Measurements from ENCODE around the gene CERCAM. TPM values are rescaled to one million over a fixed set of nuclear protein-coding genes. Genes with fewer than 3 reads are reported as not detected.

CERCAM gene
- total and polyA plus RNA-seq, 2 donors from 2014 or later = 19.7 to 25.5 TPM

DNA sequence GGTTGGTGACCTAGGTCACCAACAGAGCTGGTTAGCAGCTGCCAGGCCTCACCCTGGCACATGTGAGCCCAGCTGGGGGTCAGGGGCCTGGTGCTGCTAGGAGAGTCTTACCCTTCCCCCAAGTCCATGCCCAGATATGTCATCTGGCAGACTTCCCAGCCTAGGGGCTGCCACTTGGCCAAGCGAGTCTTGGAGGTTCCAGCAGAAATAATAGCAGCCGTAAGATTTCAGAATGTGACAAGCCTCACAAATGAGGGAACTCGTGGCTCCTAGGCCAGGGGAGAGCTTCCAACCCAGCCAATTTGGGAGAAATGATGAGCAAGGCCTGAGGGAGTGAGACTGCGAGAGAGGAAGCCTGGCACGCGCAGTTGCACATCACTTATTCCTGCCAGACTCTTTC, 38.4 kb upstream of the CERCAM start:
- peaks cover 2 to 19% (median 7%) of the 10 kb centered on the region in 3 donors for H3K36me3 ChIP-seq (ENCODE audit: control insufficient read depth in 2 of 3, insufficient read depth in 3 of 3, low read length in 3 of 3)

GRCh38 chr9:128383007-128383753, 37.5 kb upstream of the CERCAM start:
- H3K4me3 ChIP-seq (ENCODE audit: low read length in 3 of 3) = no peak overlapping the region
- intact Hi-C loops (cut with DNase I) = no loop called here
- TF ChIP-seq CTCF (IDR thresholded peaks at IDR 0.05; ENCODE audit: borderline replicate concordance, extremely low read depth, insufficient read depth) = no peak
- no peaks in the 10 kb centered on the region for H3K4me1 ChIP-seq (ENCODE audit: control insufficient read depth in 2 of 3, insufficient read depth in 2 of 3, low read depth in 1 of 3, low read length in 3 of 3)
- H3K27ac ChIP-seq (ENCODE audit: low read depth in 2 of 2, low read length in 2 of 2) = no peak overlapping the region
- no peaks in the 10 kb centered on the region for H3K9me3 ChIP-seq (ENCODE audit: control insufficient read depth in 2 of 3, insufficient read depth in 1 of 3, low read length in 3 of 3)
- DNase-seq (no peak), FAIRE-seq (no peak)
- no peaks in the 10 kb centered on the region for H3K27me3 ChIP-seq (ENCODE audit: control insufficient read depth, insufficient read depth, low read length)
- H3K9ac ChIP-seq (ENCODE audit: low read length in 3 of 3) = no peak overlapping the region
- peaks cover 2 to 23% (median 12%) of the 10 kb centered on the region in 3 donors for H3K36me3 ChIP-seq (ENCODE audit: control insufficient read depth in 2 of 3, insufficient read depth in 3 of 3, low read length in 3 of 3)

More for the DNA sequence above, 38.4 kb upstream of the CERCAM start:
- no peak for DNase-seq
- no peak for FAIRE-seq
- H3K4me1 ChIP-seq (ENCODE audit: control insufficient read depth in 2 of 3, insufficient read depth in 2 of 3, low read depth in 1 of 3, low read length in 3 of 3) = no peaks in the 10 kb centered on the region
- no peak overlapping the region for H3K4me3 ChIP-seq (ENCODE audit: low read length in 3 of 3)
- intact Hi-C loops (cut with DNase I) = no loop called here
- TF ChIP-seq CTCF (IDR thresholded peaks at IDR 0.05; ENCODE audit: borderline replicate concordance, extremely low read depth, insufficient read depth) = no peak
- H3K9me3 ChIP-seq (ENCODE audit: control insufficient read depth in 2 of 3, insufficient read depth in 1 of 3, low read length in 3 of 3) = no peaks in the 10 kb centered on the region
- no peaks in the 10 kb centered on the region for H3K27me3 ChIP-seq (ENCODE audit: control insufficient read depth, insufficient read depth, low read length)
- no peak overlapping the region for H3K9ac ChIP-seq (ENCODE audit: low read length in 3 of 3)
- no peak overlapping the region for H3K27ac ChIP-seq (ENCODE audit: low read depth in 2 of 2, low read length in 2 of 2)

- no peaks in the 10 kb centered on the region for H3K4me1 ChIP-seq (ENCODE audit: control insufficient read depth in 2 of 3, insufficient read depth in 2 of 3, low read depth in 1 of 3, low read length in 3 of 3)
- H3K36me3 ChIP-seq (ENCODE audit: control insufficient read depth in 2 of 3, insufficient read depth in 3 of 3, low read length in 3 of 3) = peaks cover 2 to 20% (median 17%) of the 10 kb centered on the region in 3 donors
- no peak overlapping the region for H3K27ac ChIP-seq (ENCODE audit: low read depth in 2 of 2, low read length in 2 of 2)
- no peak for TF ChIP-seq CTCF (IDR thresholded peaks at IDR 0.05; ENCODE audit: borderline replicate concordance, extremely low read depth, insufficient read depth)
- H3K27me3 ChIP-seq (ENCODE audit: control insufficient read depth, insufficient read depth, low read length) = no peaks in the 10 kb centered on the region
- DNase-seq = no peak
- no peak overlapping the region for H3K4me3 ChIP-seq (ENCODE audit: low read length in 3 of 3)
- no peak overlapping the region for H3K9ac ChIP-seq (ENCODE audit: low read length in 3 of 3)
- intact Hi-C loops (cut with DNase I) = no loop called here
- H3K9me3 ChIP-seq (ENCODE audit: control insufficient read depth in 2 of 3, insufficient read depth in 1 of 3, low read length in 3 of 3) = no peaks in the 10 kb centered on the region
- FAIRE-seq = no peak
Observed at GRCh38 chr9:128383791-128384190, 36.9 kb upstream of the CERCAM start.

Data from kidney (tissue), 14 donors.